Stimulated activated CD8-positive, alpha-beta memory T cell treated with anti-CD3 and anti-CD28 coated beads, Interleukin-4, amount 100 ng/mL, for 24 hours (primary cell): ENCODE data around the gene DDIT3.

Source experiments
- DNase-seq: peaks from one replicate; pipeline ENCODE4 v3.0.0-alpha.2; 2020; ENCODE audit warnings: low read depth

The DDIT3 gene

DNA sequence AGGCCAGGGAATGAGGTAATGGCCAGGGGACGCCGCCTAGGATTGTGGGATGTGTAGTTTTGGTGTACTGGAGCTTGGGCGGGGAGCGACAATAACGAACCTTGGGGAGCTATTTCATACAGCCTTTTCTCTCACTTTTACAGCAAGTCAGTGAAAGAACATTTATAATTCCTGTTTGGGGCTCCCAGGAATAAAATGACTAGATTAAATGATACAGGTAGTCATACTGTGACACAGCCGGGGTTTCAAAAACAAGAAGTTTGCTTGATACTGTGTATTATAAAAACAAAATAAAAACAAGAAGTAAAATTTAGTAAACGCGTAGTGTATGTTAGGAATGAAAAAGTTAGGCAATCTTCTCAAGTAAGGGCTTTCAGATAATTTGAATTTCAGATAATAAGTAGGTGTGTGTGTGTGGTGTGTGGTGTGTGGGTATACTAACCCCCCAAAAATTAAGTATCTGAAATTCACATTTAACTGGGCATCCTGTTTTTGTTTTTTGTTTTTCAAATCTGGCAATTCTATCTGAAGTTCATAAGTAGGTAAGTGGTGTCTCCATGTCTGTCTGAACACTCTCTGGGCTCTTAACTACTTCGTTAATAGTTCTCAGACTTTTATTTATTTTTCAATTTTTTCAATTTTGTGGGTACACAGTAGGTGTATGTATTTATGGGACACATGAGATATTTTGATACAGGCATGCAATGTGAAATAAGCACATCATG, 27.1 kb upstream of the DDIT3 start:
- no peak for DNase-seq

DNA sequence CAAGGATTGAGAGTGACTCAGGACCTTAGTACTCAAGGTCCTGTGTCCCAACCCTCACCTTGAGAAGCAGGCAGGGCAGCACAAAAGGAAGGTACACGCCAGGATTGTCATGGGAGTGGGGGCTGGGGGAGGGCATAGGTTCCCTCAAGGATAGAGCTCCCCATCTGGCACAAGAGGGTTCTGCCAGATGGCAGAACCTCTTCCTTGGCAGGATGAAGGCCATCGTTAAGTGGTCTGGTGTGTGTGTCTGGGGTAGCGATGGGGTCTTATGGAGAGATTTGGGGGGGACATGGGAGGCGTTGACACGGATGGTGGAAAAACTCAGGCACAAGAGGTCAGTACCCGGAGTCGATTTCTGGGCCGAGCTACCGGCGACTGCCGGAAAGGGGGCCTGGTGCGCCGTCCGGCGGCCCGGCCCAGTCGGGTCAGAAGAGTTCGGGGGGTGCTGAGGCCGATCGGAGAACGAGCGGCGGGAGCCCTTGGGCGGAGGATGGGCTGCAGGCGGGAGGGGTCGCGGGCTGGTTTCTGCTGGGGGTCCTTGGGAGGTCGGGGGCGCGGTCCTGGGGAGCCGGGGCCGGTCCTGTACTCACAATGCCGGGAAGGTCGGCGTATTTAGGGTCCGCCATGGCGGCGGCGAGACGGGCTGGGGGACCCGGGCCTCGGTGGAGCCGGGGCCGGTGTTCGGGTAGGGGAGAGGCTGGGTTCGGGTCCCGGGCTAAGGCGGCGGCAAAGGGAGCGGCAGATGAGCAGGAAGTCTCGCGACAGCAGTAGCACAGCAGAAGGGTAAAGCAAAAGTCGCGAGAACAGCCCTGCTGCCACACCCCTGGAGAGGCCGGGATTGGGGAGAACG, 26.3 kb upstream of the DDIT3 start, which contains the start of gene DCTN2:
Gene DCTN2, minus strand, starts transcription at position 755 of the 850 bp plus-strand sequence. Its CDS starts 129 bp downstream, at position 626.
- peak; percentile 87 for DNase-seq

DNA sequence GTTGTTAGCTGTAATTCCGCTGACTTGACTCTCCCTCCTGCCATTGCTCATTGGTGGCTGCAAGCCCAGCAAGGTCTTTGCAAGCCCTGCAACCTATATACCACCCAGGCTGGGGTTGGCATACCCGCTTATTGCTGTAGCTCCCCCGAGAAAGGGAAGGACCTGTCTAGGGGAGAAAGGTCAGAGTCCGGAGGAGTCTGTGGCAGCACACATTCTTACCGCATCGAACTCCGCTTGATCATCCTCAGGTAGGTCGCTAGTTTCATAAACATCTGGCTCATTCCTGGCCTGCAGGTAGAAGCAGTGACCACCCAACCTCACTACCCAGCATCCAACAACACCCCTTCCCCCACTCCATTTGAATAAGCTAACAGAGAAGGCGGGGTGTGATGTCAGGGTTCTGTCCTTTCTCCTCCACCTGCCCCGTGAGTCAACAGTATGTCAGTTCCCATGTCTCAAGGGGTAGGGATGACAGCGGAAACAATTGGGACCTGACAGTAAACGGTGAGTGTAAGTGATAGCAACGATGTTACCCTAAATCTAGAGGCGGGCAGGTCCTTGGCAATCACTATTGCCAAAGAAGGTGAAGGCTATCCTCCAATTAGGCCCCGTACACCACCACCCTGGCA, 25.6 kb upstream of the DDIT3 start:
- DNase-seq, result no peak

DNA sequence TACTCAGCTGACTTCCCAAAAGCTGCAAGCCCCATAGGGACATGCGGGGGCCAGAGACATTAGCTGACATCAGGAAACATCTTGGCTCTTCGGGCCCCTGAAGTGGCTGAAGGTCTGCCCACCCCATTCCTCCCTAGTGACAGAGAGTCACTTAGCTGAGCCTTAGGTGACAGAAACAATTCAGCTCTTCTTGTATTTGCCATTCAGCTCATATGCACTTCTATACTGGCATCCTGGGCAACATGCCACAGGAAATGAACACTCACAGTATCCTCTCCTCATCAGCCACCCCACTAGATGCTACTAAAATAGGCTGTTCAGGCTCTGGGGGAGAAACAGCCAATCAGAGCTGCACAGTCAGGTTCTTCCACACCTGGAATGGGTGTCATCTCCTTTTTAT, 23.3 kb upstream of the DDIT3 start:
- no peak for DNase-seq

DNA sequence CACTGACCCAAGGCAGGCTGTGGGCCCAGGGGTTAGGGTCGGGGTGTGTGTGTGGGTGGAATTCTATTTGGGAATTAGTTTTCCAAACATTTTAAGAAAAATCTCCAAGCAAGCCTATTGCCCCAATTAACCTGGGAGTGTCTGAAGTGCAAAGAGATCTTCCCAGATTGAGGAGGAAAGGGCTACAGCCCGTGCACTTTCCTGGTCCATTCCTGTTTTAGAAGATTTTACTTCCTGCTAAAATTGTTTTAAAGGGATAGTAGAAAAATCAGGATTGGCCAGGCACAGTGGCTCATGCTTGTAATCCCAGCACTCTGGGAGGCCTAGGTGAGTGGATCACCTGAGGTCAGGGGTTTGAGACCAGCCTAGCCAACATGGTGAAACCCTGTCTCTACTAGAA, 21.4 kb upstream of the DDIT3 start:
- no peak for DNase-seq

DNA sequence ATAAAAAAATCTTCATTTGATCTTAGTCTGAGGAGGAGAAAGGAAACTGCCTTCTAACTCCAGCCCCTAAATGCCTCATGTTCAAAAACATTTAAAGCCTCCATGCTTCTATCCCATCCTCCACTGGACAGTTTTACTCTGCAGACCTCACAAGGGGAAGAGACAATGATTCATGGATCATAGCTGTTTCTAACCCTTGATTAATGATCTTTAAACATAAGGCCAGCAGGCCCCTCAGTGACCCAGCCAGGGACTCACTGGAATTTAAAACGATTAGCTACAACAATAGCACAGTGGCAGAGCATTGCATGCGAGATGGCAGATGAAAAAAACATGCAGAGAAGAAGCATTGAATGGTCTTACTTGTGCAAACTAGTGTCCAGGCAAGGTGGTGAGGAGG, 20.7 kb upstream of the DDIT3 start:
- DNase-seq, result no peak

DNA sequence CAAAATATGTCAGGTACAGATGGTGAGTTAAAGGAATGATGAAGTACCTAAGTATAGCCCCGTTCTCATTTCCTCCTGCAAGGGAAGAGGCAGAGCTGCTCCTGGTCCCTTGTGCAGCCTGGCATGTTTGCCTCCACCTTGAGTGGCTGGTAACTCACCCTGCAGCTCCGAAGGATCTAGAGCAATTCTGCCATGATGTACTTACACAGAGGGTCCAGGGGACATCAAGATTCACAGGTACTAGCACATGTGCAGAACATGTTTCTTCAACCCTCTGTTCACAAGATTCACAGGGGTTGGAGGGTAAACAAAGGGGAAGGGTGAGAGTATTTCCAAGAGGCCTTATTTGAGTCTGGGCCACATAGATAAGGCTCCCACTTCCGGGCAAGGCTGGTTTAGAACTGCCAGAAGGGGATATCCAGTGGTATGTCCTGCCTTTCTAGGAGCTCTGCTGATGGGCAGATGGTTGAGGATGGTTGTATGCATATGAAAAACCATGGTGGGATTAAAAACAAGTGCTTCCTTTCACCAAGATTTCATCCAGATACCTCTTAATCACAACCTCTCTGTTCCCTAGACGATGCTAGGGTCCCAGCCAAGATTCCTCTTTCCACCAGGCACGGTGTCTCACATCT, 18.9 kb upstream of the DDIT3 start:
- no peak for DNase-seq

DNA sequence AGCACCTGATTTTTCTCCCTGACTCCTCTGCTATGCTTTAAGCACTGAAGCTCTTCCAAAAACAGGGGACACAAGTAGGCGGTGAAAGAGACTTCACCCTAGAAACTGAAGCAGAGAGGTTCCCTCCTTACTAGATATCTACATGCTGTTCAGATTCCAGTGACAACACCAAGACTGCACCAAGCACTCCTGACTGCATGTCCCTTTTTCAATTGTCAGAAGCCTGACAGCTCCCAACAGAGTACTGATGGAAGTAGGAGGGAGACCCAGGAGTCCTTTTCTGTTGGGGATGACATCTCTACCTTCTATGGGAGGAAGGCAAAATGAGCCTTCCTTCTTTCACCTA, 16.3 kb upstream of the DDIT3 start:
- DNase-seq, result no peak

DNA sequence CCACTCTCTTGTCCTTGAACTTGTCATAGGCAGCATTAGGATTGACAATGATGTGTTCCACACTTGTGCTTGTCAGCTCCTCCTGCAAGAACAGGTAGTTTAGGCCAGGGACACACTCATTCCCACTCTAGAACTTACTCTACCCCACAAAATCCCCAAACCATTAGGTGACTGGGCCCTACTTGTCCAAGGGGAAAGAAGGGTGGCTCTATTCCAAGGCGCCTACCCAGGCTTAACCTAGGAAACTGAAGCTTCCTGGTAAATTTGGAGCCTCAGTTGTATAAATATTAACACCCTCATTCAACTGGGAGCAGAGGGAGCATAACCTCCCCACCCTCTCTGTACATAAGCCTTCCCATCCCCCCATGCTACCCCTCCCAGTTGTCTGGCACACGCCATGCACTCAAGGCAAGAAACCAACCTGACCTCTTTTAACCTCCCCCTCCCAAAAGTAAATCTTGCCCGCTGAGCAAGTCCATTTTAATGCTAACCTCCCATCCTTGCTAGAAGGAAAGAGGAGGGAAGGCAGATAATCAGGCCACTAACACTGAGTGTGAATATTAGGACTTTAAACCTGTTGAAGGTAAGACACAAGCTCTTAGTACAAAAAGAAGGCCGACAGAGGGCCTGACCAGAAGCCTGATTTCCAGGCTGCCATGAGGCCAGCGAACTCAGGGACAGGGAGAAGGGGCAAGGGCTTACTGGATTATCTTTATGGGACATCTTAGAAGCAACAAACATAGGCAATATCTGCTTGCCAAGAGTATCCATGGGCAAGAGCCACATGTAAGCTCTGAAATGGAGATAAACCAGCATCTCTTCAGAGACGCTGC, 15.7 kb upstream of the DDIT3 start:
- DNase-seq, result no peak

DNA sequence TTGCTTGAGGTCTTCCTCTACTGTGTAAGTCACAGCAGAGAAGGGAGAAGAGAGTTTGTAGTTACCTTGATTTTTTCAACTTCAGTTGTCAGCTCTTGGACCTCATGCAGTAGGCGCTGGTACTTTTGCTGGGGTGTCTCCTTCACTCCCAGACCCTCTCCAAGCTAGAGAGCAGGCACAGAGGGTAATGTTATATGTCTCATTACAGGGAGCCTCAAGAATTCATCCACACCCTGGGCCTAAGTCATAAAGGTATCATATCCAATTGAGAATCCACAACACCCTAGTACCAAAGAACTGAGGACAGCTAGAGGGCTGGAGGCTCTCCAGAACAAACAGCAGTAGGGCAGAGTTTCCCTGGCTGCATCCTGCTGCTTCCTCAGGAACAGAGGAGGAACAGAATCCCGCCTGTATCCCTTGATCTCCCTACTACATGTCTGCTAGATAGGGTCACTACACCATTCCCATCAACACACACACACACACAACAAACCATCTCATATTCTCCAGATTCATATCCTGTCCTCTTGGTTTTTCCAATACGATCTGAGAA, 14.8 kb upstream of the DDIT3 start:
- no peak for DNase-seq

DNA sequence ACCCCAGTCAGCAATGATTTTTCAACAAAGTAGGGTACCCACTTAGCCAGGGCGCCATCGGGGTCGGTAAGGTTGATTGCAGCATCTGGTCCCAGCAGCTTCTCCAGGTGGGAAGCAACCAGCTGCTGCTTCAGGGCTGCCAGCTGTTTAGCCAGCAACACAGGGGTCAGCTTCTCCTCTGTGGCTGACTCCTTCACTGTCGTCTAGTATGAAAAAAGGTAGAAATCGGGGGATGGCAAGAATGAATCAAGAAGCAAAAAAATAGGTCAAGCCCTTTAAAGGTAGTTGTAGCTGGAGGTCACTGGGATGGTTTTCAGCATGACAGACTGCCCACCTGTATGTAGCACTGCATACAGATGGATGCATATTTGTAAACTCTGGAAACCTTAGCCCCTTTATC, 13.9 kb upstream of the DDIT3 start:
- no peak for DNase-seq

DNA sequence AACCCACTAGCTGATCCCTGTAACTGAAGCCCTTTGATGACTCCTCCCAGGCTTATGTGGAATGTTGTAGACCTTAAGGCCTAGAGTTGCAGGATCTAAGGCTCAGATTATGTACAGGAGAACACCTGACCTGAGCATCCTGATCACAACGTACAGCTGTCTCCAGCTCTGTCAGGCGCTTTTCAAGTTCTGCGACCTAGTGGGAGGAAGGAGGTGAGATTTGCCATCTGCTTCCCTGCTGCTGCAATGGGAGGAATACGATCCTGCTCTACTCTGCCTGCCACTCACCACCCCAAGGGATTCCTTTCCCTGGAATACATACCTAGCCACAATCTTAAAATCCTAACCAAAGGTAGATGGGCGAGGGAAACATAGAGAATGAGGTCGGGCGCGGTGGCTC, 12.8 kb upstream of the DDIT3 start:
- DNase-seq, result no peak

DNA sequence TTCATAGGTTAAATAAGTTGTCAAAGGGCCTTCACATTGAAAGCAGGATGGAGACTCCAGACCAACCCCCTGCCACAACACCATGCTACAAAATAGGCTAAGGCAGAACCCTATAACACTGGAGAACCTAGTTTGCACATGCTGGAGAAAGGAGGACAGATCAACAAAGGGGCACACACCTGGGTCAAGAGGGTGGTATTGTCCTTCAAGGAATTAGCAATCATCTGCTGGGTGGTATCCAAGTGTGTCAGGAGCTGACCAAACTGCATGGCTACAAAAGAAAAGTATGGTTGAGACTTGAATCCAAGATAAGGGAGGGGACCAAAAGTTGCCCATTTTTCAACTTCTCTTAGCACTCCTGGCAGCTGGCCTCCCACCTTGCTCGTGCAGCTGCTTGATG, 11.5 kb upstream of the DDIT3 start:
- DNase-seq, result no peak

DNA sequence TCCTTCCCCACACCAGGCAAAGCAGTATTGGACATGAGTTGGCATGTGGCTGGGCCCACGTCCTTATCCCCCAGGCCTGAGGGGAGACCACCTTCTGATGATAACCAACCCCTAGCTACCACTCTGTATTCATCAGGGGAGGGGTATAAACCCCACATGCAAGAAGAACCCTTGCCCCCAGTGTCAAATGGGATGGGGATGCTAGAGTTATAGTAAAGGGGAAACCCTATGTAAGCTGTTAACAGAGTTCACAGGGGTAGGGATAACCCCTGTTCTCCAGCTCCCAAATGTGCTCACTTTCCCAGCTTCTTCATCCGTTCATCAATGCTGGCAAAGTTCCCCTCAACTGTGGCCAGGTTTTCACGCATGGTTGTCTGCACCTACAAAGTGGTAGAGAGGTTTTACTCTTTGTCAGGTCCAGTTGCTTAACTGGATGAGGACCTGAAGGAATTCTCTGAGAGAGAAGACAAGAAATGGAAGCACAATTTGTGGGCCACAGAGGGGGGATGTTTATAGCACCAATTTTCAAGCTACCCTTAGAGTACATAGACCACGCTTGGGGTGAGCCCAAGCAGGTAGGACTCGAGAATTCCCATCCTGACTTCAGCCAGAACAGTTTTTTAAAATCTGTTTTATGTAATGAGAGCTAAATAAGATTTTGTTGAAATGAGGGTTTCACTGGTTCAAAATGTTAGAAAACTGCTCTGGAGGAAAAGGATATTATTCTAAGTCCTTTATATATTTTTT, 10.3 kb upstream of the DDIT3 start:
- DNase-seq, result no peak

DNA sequence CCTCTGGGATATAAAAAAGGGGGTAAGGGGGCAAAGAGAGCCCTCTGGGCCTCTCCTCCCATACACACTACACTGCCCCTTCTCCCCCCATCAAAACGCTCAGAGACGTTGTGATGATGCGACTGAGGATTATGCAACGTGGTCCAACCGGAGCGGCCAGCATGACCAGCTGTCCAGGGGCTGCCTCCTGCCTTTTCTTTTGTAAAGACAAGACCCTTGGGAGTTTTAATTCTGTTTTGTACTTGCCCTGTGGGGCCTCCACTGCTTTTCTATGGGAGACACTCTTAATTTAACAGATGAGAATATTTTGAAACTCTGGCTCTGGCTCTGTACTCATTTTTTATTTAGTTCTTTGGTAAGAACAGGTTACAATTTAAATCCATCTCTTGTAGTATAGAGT, 9.5 kb upstream of the DDIT3 start:
- DNase-seq, result no peak

DNA sequence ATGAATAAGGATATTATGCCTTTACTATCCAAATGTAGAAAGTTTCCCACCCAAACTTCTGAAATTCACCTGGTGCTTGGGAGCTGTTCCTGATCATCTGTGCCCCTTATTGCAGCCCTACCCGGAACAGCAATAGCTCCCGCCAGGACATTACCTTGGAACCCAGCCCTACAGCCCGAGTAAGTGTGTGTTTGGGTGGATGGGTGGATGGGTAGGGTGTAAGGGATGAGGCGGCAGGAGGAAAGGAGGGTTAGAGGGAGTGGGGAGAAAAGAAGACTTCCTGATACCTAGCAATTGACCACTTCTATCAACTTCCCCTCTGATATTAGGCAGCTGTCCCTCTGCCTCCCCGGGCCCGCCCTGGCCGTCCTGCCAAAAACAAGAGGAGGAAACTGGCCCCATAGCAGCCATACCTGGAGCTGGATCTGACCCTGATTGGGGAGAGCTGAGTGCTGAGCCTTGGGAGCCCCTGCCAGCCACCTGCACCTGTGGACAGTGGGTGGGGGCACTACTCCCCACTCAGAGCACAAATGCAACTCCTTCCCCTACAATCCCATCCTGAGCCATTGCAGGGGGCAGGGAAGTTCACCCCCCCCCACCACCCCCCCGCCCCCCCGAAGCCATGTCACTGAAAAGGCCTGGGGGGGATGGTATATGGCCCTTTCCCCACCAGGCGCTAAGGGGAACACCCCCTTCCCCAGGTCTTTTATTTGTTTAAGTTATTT, 8.7 kb upstream of the DDIT3 start:
- no peak for DNase-seq

DNA sequence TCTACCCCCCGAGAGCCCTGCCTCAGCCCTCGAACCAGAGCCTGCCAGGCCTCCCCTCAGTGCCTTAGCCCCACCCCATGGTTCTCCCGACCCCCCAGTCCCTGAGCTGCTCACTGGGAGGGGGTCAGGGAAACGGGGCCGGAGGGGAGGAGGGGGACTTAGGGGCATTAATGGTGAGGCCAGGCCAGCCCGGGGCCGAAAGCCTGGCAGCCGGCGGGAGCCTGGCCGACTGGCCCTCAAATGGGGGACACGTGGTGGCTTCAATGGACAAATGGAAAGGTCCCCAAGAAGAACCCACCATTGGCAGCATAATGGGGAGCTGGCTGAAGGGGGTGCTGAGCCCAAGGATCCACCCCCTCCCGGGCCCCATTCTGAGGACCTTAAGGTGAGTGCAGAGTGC, 7.9 kb upstream of the DDIT3 start:
- DNase-seq, result no peak

DNA sequence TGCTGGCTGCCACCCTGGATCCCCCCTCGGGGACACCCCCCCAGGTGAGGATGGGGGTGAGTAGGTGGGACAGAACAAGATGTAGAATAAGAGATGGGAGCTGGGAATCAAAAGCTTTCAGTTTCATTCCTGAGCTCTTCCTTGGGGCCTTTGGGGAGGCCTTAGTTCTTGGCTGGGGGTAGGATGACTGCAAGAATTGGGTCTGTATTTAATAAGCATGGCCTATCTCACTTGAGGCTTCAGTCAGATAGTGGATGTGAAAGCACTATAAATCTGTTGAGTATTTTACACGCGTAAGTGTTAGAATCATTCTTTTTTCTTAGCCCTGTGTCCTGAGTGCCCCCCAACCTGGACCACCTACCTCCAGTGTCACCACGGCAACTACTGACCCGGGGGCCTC, 6.9 kb upstream of the DDIT3 start:
- DNase-seq, result no peak

DNA sequence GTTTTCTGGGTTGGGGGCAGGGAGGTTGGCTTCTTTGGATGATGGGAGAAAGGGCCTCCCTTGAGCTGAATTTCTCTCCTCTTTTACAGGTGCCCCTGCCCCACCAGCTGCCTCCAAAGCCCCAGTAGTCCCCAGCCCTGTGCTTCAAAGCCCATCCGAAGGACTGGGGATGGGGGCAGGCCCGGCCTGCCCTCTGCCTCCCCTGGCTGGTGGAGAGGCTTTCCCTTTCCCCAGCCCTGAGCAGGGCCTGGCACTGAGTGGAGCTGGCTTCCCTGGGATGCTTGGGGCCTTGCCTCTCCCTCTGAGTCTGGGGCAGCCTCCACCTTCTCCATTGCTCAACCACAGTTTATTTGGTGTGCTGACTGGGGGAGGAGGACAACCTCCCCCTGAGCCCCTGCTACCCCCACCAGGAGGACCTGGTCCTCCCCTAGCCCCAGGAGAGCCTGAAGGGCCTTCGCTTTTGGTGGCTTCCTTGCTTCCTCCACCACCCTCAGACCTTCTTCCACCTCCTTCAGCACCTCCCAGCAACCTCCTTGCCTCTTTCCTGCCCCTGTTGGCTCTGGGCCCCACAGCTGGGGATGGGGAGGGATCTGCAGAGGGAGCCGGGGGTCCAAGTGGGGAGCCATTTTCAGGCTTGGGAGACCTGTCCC, 6.3 kb upstream of the DDIT3 start:
- no peak for DNase-seq
